NCI-H82 (cell line): Measurements from ENCODE around the gene NOS2.
A peak's percentile ranks its signal among the peaks of the same experiment; 100 is the strongest.
"Not testable (repeated sequence)": the region's sequence is repeated elsewhere in the genome, so short reads cannot be mapped to it uniquely, and the experiment has no call there.

Source experiments
- DNase-seq: peaks from one replicate; lab custom pipeline; 2025; lab: John Stamatoyannopoulos, UW

NOS2 gene

GRCh38 chr17:27783440-27784350, 16.6 kb downstream of the NOS2 start:
- DNase-seq: no peak

GRCh38 chr17:27782791-27783206, 17.5 kb downstream of the NOS2 start:
- DNase-seq: peak; percentile 65

GRCh38 chr17:27780828-27781404, 19.4 kb downstream of the NOS2 start:
- no peak for DNase-seq

DNA sequence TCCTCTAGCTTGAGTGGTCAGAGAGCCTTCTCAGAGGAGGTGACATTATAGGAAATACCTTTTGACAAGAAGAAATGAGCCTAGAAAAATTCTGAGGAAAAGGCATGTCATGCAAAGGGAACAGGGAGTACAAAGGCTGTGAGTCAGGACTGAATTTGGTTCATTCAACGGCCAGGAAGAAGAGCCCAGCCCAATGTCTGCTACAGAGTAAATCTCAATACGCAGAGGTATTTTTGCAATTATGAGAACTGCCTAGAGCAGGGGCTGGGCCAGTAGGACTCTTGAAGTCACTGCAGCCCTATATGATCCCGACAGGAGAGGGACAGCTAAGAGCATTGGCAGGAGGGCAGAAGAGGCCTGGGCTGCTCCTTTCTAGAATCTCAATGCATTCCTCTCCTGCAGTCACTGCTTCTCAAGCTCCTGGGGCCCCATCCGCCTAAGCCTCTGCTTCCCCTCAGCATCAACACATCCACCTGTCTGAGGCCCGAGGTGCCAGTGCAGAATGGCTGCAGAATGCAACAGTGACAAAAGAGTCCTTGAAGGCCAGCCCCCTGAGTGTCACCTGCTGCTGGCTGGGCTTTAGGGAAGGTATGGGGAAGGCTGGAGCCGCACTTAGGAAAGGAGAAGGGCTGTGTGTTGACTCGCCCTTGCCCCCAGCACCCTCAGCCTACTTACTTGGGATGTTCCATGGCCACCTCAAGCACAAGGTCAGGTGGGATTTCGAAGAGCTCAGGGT, 20.1 kb downstream of the NOS2 start:
- no peak for DNase-seq

DNA sequence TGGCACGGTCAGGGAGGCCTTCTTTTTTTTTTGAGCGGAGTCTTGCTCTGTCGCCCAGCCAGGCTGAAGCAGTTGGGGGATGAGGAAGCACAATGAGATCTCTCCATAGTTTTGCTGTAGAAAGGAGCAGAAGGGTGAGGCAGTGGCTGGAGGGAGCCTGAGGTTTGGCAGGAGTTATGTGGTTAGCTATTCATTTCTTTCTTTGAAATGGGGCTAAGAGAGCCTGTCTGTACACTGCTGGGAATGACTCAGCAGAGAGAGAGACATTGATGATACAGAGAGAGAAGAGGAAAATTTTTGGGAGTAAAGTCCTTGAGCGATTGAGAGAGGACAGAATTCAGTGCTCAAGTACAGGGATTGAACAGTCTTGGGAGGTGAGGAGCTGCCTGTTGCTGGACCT, 22.1 kb downstream of the NOS2 start:
- DNase-seq: no peak

- no peak for DNase-seq
Measured at GRCh38 chr17:27776882-27777624, 23.3 kb downstream of the NOS2 start.

GRCh38 chr17:27771586-27771985, 28.7 kb downstream of the NOS2 start:
- no peak for DNase-seq

- no peak for DNase-seq
Measured at GRCh38 chr17:27770877-27771276, 29.5 kb downstream of the NOS2 start.

- no peak for DNase-seq
Measured at GRCh38 chr17:27768858-27769410, 31.4 kb downstream of the NOS2 start.

GRCh38 chr17:27766438-27766837, 33.9 kb downstream of the NOS2 start:
- no peak for DNase-seq

- DNase-seq: no peak
Measured at GRCh38 chr17:27765353-27765752, 35.0 kb downstream of the NOS2 start.

DNA sequence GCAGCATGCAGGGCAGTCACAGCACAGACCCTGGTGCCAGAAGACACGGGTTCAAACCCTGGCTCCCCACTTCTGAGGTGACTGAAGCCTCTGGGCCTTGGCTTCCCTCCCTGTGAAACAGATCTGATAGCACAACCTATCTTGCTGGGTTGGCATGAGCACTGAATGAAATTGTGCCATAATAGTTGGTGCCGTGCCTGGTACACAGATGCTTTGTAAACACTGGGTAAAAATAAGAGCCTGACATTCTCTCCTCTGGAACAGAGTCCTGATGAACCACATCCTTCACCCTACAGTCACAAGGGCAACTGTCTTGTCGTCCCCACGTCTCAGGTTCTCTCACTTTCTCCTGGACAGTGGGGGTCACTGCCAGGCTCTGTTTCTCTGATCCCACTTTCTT, 35.7 kb downstream of the NOS2 start:
- DNase-seq: no peak

- peak; percentile 79 for DNase-seq
Measured at GRCh38 chr17:27762527-27763305, 37.6 kb downstream of the NOS2 start.

- DNase-seq: not testable (repeated sequence)
Measured at GRCh38 chr17:27760931-27761330, 39.4 kb downstream of the NOS2 start.

GRCh38 chr17:27760069-27760885, 40.1 kb downstream of the NOS2 start:
- DNase-seq: peak; percentile 80

- no peak for DNase-seq
Measured at GRCh38 chr17:27759528-27759927, 40.8 kb downstream of the NOS2 start.

GRCh38 chr17:27756467-27757371, 43.6 kb downstream of the NOS2 start:
- peak; percentile 78 for DNase-seq

GRCh38 chr17:27755706-27756466, 44.4 kb downstream of the NOS2 start:
- no peak for DNase-seq
